Measurements from ENCODE around the gene GARIN3.
A peak's percentile ranks its signal among the peaks of the same experiment; 100 is the strongest.

Gene GARIN3

DNA sequence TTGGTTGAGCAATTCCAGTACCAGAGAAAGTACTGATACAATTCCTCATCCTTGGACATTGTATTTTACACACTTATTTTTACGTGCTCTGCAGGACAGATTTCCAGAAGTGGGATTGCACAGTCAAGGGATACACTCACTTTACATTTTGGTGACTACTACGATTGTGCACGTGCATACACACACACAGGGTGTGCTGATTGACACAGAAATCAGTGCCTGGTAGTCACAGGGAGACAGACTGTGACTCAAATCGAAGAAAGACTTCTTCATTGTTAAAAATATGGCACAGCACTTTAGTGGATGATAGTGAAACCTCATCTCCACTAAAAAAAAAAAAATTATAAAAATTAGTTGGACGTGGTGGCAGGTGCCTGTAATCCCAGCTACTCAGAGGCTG lies 1.5 kb downstream of the GARIN3 start:
- no peaks in the 10 kb centered on the region for H3K4me1 ChIP-seq (ENCODE audit: control insufficient read depth, insufficient read depth, low read length)
- no peak for TF ChIP-seq ZNF513 (tag by site-specific recombination; IDR thresholded peaks at IDR 0.05)
- TF ChIP-seq ZNF664 (tag by site-specific recombination; IDR thresholded peaks at IDR 0.05): no peak
- no peak for TF ChIP-seq ZNF626 (tag by site-specific recombination; IDR thresholded peaks at IDR 0.05)
- TF ChIP-seq, protein P1, sequence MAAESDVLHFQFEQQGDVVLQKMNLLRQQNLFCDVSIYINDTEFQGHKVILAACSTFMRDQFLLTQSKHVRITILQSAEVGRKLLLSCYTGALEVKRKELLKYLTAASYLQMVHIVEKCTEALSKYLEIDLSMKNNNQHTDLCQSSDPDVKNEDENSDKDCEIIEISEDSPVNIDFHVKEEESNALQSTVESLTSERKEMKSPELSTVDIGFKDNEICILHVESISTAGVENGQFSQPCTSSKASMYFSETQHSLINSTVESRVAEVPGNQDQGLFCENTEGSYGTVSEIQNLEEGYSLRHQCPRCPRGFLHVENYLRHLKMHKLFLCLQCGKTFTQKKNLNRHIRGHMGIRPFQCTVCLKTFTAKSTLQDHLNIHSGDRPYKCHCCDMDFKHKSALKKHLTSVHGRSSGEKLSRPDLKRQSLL (tag by site-specific recombination; IDR thresholded peaks at IDR 0.05): no peak
- TF ChIP-seq KLF9 (tag by site-specific recombination; IDR thresholded peaks at IDR 0.05; ENCODE audit: low read depth): no peak
- TF ChIP-seq, protein P2, sequence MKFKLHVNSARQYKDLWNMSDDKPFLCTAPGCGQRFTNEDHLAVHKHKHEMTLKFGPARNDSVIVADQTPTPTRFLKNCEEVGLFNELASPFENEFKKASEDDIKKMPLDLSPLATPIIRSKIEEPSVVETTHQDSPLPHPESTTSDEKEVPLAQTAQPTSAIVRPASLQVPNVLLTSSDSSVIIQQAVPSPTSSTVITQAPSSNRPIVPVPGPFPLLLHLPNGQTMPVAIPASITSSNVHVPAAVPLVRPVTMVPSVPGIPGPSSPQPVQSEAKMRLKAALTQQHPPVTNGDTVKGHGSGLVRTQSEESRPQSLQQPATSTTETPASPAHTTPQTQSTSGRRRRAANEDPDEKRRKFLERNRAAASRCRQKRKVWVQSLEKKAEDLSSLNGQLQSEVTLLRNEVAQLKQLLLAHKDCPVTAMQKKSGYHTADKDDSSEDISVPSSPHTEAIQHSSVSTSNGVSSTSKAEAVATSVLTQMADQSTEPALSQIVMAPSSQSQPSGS (tag by site-specific recombination; IDR thresholded peaks at IDR 0.05; ENCODE audit: low read depth): no peak
- no peak for TF ChIP-seq PRDM6 (tag by site-specific recombination; IDR thresholded peaks at IDR 0.05)
- no peak for TF ChIP-seq ELK4 (IDR thresholded peaks at IDR 0.05; ENCODE audit: borderline replicate concordance, low read depth, low read length)
- TF ChIP-seq ZNF830 (tag by site-specific recombination; IDR thresholded peaks at IDR 0.05; ENCODE audit: low read depth): no peak
- no peak for TF ChIP-seq ZNF354C (tag by site-specific recombination; IDR thresholded peaks at IDR 0.05; ENCODE audit: borderline replicate concordance, low read depth)
- no peak for TF ChIP-seq ZNF654 (tag by site-specific recombination; IDR thresholded peaks at IDR 0.05; ENCODE audit: low read depth)
- TF ChIP-seq ZNF239 (tag by site-specific recombination; IDR thresholded peaks at IDR 0.05): no peak
- TF ChIP-seq ZNF621 (tag by site-specific recombination; IDR thresholded peaks at IDR 0.05): no peak
- TF ChIP-seq SETDB1 (IDR thresholded peaks at IDR 0.05; ENCODE audit: insufficient read length, low read length): no peak
- no peak for TF ChIP-seq ZNF660 (tag by site-specific recombination; IDR thresholded peaks at IDR 0.05)
- TF ChIP-seq ZNF121 (tag by site-specific recombination; IDR thresholded peaks at IDR 0.05): no peak
- no peaks in the 10 kb centered on the region for H3K36me3 ChIP-seq (ENCODE audit: control insufficient read depth in 2 of 2, insufficient read depth in 1 of 2, low read length in 2 of 2)
- no peak overlapping the region for H3K4me3 ChIP-seq (ENCODE audit: low read depth, low read length)
- POLR2A ChIA-PET: no interaction called here
- no peak overlapping the region for H3K27ac ChIP-seq (ENCODE audit: extremely low read depth, low read depth, low read length)
- CTCF ChIA-PET: no interaction called here
- H3K9me3 ChIP-seq (ENCODE audit: control insufficient read depth, insufficient read depth, low read depth, low read length): no peaks in the 10 kb centered on the region

- POLR2A ChIA-PET: no interaction called here
- TF ChIP-seq ZSCAN23 (tag by site-specific recombination; IDR thresholded peaks at IDR 0.05): no peak
- no peak for TF ChIP-seq ZBTB20 (tag by site-specific recombination; IDR thresholded peaks at IDR 0.05)
- no peak for TF ChIP-seq MYNN (tag by site-specific recombination; IDR thresholded peaks at IDR 0.05; ENCODE audit: borderline replicate concordance)
- peak; percentile 55; the same call in 1 of the 2 replicates for TF ChIP-seq SCRT2 (tag by site-specific recombination; IDR thresholded peaks at IDR 0.05)
- no peak for TF ChIP-seq KLF8 (tag by site-specific recombination; IDR thresholded peaks at IDR 0.05)
- no peak for TF ChIP-seq ZNF521 (tag by site-specific recombination; IDR thresholded peaks at IDR 0.05)
- no peak for TF ChIP-seq ZNF19 (tag by site-specific recombination; IDR thresholded peaks at IDR 0.05; ENCODE audit: low read depth)
- TF ChIP-seq ZNF510 (tag by site-specific recombination; IDR thresholded peaks at IDR 0.05; ENCODE audit: insufficient replicate concordance): no peak
- TF ChIP-seq ZEB2 (tag by site-specific recombination; IDR thresholded peaks at IDR 0.05): no peak
- CTCF ChIA-PET: interaction anchor here (0.6 to 2.7 kb wide), 2 partner anchors 14 to 556 kb away, joined by 3 to 14 read pairs; no protein-coding TSS in a partner anchor
- Histone ChIP-seq H3K4me3 (ENCODE audit: low read depth, low read length) (no peak overlapping the region), H3K9me3 (ENCODE audit: control insufficient read depth, insufficient read depth, low read depth, low read length) (no peaks in the 10 kb centered on the region), H3K4me1 (ENCODE audit: control insufficient read depth, insufficient read depth, low read length) (no peaks in the 10 kb centered on the region), H3K27ac (ENCODE audit: extremely low read depth, low read depth, low read length) (no peak overlapping the region), H3K36me3 (ENCODE audit: control insufficient read depth in 2 of 2, insufficient read depth in 1 of 2, low read length in 2 of 2) (no peaks in the 10 kb centered on the region)
Observed at GRCh38 chr5:157162919-157163510, 3.0 kb downstream of the GARIN3 start.

Measured in HEK293 (cell line).